GM23248 (cell line): Measurements from ENCODE around the gene PEAK3. TPM values are rescaled to one million over a fixed set of nuclear protein-coding genes. Genes with fewer than 3 reads are reported as not detected.

ENCODE experiments used
- DNase-seq: peaks from one replicate; pipeline ENCODE4 v3.0.0-alpha.2; 2015
- H2AFZ ChIP-seq: fragments of 200-600 bp; sonication (generic); 2 replicates; pipeline ENCODE4 v1.6.1; 2016; ENCODE audit warnings: antibody characterized with exemption
- H3F3A ChIP-seq: fragments of 200-600 bp; sonication (generic); 2 replicates; pipeline ENCODE4 v1.6.1; 2016; ENCODE audit warnings: mild to moderate bottlenecking, antibody characterized with exemption, mixed run types; ENCODE audit not compliant: insufficient read depth
- H3K27ac ChIP-seq: fragments of 200-600 bp; sonication (generic); 2 replicates; pipeline ENCODE4 v1.5.1; 2016; ENCODE audit warnings: mild to moderate bottlenecking
- H3K27me3 ChIP-seq: fragments of 200-600 bp; sonication (generic); replicated peaks from 2 replicates; pipeline ENCODE4 v1.6.1; 2016; ENCODE audit warnings: mild to moderate bottlenecking; ENCODE audit not compliant: insufficient read depth
- H3K36me3 ChIP-seq: fragments of 200-600 bp; sonication (generic); 2 replicates; pipeline ENCODE4 v1.6.1; 2016; ENCODE audit warnings: low read depth, mild to moderate bottlenecking
- H3K4me1 ChIP-seq: fragments of 200-600 bp; sonication (generic); 2 replicates; pipeline ENCODE4 v1.6.1; 2016; ENCODE audit warnings: mild to moderate bottlenecking; ENCODE audit not compliant: insufficient read depth
- H3K4me2 ChIP-seq: fragments of 200-600 bp; sonication (generic); one replicate; pipeline ENCODE4 v1.6.1; 2016; ENCODE audit warnings: mild to moderate bottlenecking; ENCODE audit not compliant: unreplicated experiment
- H3K4me3 ChIP-seq: fragments of 200-600 bp; sonication (generic); 2 replicates; pipeline ENCODE4 v1.5.1; 2016; ENCODE audit warnings: mild to moderate bottlenecking
- H3K79me2 ChIP-seq: fragments of 200-600 bp; sonication (generic); 2 replicates; pipeline ENCODE4 v1.6.1; 2016; ENCODE audit warnings: mild to moderate bottlenecking; ENCODE audit not compliant: insufficient read depth
- H3K9ac ChIP-seq: fragments of 200-600 bp; sonication (generic); 2 replicates; pipeline ENCODE4 v1.6.1; 2016; ENCODE audit warnings: mild to moderate bottlenecking
- H3K9me2 ChIP-seq: fragments of 200-600 bp; sonication (generic); 2 replicates; pipeline ENCODE4 v1.6.1; 2016; ENCODE audit warnings: mixed run types, mild to moderate bottlenecking, moderate library complexity; ENCODE audit not compliant: insufficient read depth
- H3K9me3 ChIP-seq: fragments of 200-600 bp; sonication (generic); one replicate; pipeline ENCODE4 v1.6.1; 2017; ENCODE audit warnings: low read depth
- H4K20me1 ChIP-seq: fragments of 200-600 bp; sonication (generic); 2 replicates; pipeline ENCODE4 v1.6.0; 2016; ENCODE audit not compliant: insufficient read depth
- EZH2 ChIP-seq: fragments of 200-600 bp; sonication (generic); IDR thresholded peaks from 2 replicates; pipeline ENCODE4 v1.6.1; 2018; ENCODE audit warnings: antibody characterized with exemption, mild to moderate bottlenecking; ENCODE audit not compliant: insufficient read depth, poor library complexity, severe bottlenecking
- EZH2phosphoT487 ChIP-seq: fragments of 200-600 bp; sonication (generic); IDR thresholded peaks from 2 replicates; pipeline ENCODE4 v1.6.1; 2018; ENCODE audit warnings: antibody characterized with exemption, moderate library complexity, mild to moderate bottlenecking, low read depth; ENCODE audit not compliant: insufficient read depth
- WGBS, 2 experiments: methylation state at CpG; one replicate each; pipeline ENCODE4 v1.1.6; 2015 to 2017; ENCODE audit warnings: low lambda C conversion rate in 2 of 2, low coverage in 1 of 2; ENCODE audit errors: missing lambda C conversion rate in 2 of 2; 5-methylcytosine and 5-hydroxymethylcytosine counted together
- in situ Hi-C: fragments of 300-500 bp; cut with MboI; formaldehyde crosslinking; loops from 2 replicates; pipeline ENCODE4 v1.15.0; 2020
- polyA plus RNA-seq: library from polyadenylated mRNA; unstranded; fragments of >200 nt; fragmentation: Nextera tagmentation; extraction: Ambion mirVana; gene quantifications from 2 replicates; pipeline ENCODE4 v1.2.1, GENCODE V29; 2016
- total RNA-seq: library from RNA; depleted of rRNA; stranded (reverse); fragments of >200 nt; shearing (Covaris generic); gene quantifications from 2 replicates; pipeline ENCODE4 v1.2.3, GENCODE V29; 2014

The PEAK3 gene
- total and polyA plus RNA-seq, 2 experiments from 2014 or later = not detected

DNA sequence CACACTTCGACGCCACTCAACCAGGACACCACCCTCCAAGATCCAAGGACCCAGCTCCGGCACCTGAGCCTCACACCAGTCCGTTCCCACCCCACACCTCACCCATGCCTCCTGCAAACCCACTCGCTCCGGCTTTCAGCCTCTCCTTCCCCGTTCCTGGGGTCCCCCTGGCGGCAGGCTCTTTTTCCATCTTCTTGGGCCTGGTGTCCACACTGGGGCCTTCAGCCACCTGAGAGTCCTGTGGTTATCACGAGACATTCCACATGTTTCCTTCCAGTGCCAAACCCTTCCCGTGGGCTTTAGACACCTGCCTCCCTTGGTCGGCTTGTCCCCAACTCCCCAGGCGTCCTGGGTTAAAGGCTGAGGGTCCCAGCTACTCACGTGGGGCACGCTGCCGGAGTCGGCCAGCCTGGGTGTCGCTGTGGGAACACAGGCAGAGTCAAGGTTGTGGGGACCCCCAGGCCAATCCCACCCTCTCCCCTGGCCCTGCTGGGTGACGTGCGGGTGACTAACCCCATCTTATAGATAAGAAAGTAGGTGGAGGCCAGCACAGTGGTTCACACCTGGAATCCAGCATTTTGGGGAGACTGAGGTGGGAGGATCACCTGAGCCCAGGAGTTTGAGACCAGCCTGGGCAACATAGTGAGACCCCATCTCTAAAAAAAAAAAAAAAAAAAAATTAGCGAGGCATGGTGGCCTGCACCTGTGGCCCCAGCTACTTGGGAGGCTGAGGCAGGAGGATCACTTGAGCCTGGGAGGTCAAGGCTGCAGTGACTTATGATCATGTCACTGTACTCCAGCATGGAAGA, 27.7 kb downstream of the PEAK3 start:
- Histone ChIP-seq H3K36me3 (no peaks in the 10 kb centered on the region), H3F3A (no peaks in the 10 kb centered on the region), H3K4me1 (no peaks in the 10 kb centered on the region), H3K9me2 (no peaks in the 10 kb centered on the region), H4K20me1 (no peaks in the 10 kb centered on the region), H3K9ac (no peak overlapping the region), H3K79me2 (no peaks in the 10 kb centered on the region), H3K4me3 (no peak overlapping the region), H3K9me3 (no peaks in the 10 kb centered on the region), H2AFZ (no peak overlapping the region), H3K27me3 (peaks cover 26% of the 10 kb centered on the region), H3K4me2 (no peak overlapping the region), H3K27ac (no peak overlapping the region)
- no peak for TF ChIP-seq EZH2phosphoT487
- peak; percentile 28 for DNase-seq
- in situ Hi-C loops = no loop called here
- WGBS, 2 experiments = 74 to 79% methylated on average over 20 of the region's 20 CpGs

GRCh38 chr19:2253106-2254063, 28.6 kb downstream of the PEAK3 start:
- WGBS, 2 experiments = 13 to 14% methylated on average over 55 to 69 of the region's 77 CpGs
- peak overlapping the region; percentile 35 for H3K4me2 ChIP-seq
- TF ChIP-seq EZH2 = no peak
- TF ChIP-seq EZH2phosphoT487 = 0 out of 2 replicates have a peak, but pooled peaks have one; percentile 12

DNA sequence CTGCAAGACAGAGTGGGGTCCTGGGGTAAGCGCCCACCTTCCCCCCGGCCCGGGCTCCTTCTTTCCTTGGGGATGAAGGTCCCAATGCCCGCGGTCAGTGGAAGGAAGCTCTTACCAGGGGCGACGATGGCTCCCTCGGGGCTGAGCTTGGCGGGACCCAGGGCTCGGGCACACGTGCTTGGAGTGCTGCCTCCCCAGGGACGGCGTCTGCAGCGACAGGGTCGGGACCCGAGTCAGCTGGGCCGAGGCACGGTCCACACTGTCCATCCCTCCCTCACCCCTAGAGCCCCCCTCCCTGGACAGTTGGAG, 29.2 kb downstream of the PEAK3 start:
- Histone ChIP-seq H3K27ac (no peak overlapping the region), H3K9ac (no peak overlapping the region), H2AFZ (no peak overlapping the region), H3K4me1 (no peaks in the 10 kb centered on the region), H3K9me3 (no peaks in the 10 kb centered on the region), H3K27me3 (peaks cover 26% of the 10 kb centered on the region), H3K79me2 (no peaks in the 10 kb centered on the region), H3K4me2 (no peak overlapping the region), H3K4me3 (no peak overlapping the region), H3F3A (no peaks in the 10 kb centered on the region), H4K20me1 (no peaks in the 10 kb centered on the region), H3K36me3 (no peaks in the 10 kb centered on the region), H3K9me2 (no peaks in the 10 kb centered on the region)
- DNase-seq = no peak
- 6 to 11% methylated on average over 18 of the region's 18 CpGs for WGBS, 2 experiments
- TF ChIP-seq EZH2phosphoT487 (0 out of 2 replicates have a peak, but pooled peaks have one; percentile 6), EZH2 (peak; percentile 36)
- in situ Hi-C loops = no loop called here

More at GRCh38 chr19:2253106-2254063, 28.6 kb downstream of the PEAK3 start:
- Histone ChIP-seq H3K9me3 (no peaks in the 10 kb centered on the region), H3K9ac (no peak overlapping the region), H3K79me2 (no peaks in the 10 kb centered on the region), H3K27ac (no peak overlapping the region), H3K4me3 (no peak overlapping the region), H3K4me1 (no peaks in the 10 kb centered on the region), H3K9me2 (no peaks in the 10 kb centered on the region), H4K20me1 (no peaks in the 10 kb centered on the region), H2AFZ (no peak overlapping the region), H3K36me3 (no peaks in the 10 kb centered on the region), H3K27me3 (peaks cover 26% of the 10 kb centered on the region), H3F3A (no peaks in the 10 kb centered on the region)
- in situ Hi-C loops = no loop called here
- DNase-seq = no peak

GRCh38 chr19:2252055-2252796, 29.7 kb downstream of the PEAK3 start:
- Histone ChIP-seq H3K4me3 (no peak overlapping the region), H3K36me3 (0 out of 2 replicates have a peak, but pooled peaks cover under 1% of the 10 kb centered on the region), H3K9me2 (no peaks in the 10 kb centered on the region), H3K27me3 (peaks cover 26% of the 10 kb centered on the region), H3K4me1 (no peaks in the 10 kb centered on the region), H3K9me3 (no peaks in the 10 kb centered on the region), H3F3A (no peaks in the 10 kb centered on the region), H4K20me1 (no peaks in the 10 kb centered on the region), H3K27ac (no peak overlapping the region), H3K79me2 (no peaks in the 10 kb centered on the region), H3K4me2 (no peak overlapping the region), H2AFZ (no peak overlapping the region), H3K9ac (no peak overlapping the region)
- TF ChIP-seq EZH2 = peak; percentile 38
- 0 out of 2 replicates have a peak, but pooled peaks have one; percentile 23 for TF ChIP-seq EZH2phosphoT487
- DNase-seq = no peak
- in situ Hi-C loops = no loop called here
- 7 to 9% methylated on average over 63 to 73 of the region's 74 CpGs for WGBS, 2 experiments
